DMS79 (cell line): ENCODE results near the gene NAA10.

ENCODE experiments used
- DNase-seq: peaks from one replicate; lab custom pipeline; 2025; lab: John Stamatoyannopoulos, UW

Gene NAA10

GRCh38 chrX:153908219-153908860, 26.5 kb downstream of the NAA10 start:
- no peak for DNase-seq

- no peak for DNase-seq
Measured at GRCh38 chrX:153907456-153907855, 27.4 kb downstream of the NAA10 start.

GRCh38 chrX:153906126-153906917, 28.5 kb downstream of the NAA10 start:
- DNase-seq = no peak

GRCh38 chrX:153905481-153906095, 29.2 kb downstream of the NAA10 start:
- DNase-seq = no peak

GRCh38 chrX:153903991-153904957, 30.6 kb downstream of the NAA10 start, which contains the start of gene AVPR2:
Gene AVPR2, plus strand, starts transcription at chrX:153904673. Its CDS starts 473 bp downstream, at chrX:153905146.
- no peak for DNase-seq

GRCh38 chrX:153903238-153903980, 31.4 kb downstream of the NAA10 start:
- no peak for DNase-seq

- no peak for DNase-seq
Measured at GRCh38 chrX:153902385-153902784, 32.5 kb downstream of the NAA10 start.

- no peak for DNase-seq
Measured at GRCh38 chrX:153901753-153902140, 33.1 kb downstream of the NAA10 start.

GRCh38 chrX:153900831-153901752, 33.7 kb downstream of the NAA10 start:
- DNase-seq = peak; percentile 23

GRCh38 chrX:153897899-153898298, 36.9 kb downstream of the NAA10 start:
- DNase-seq = no peak

- DNase-seq = no peak
Measured at GRCh38 chrX:153889123-153889522, 45.7 kb downstream of the NAA10 start.

GRCh38 chrX:153888344-153888743, 46.5 kb downstream of the NAA10 start:
- no peak for DNase-seq

GRCh38 chrX:153887385-153887784, 47.5 kb downstream of the NAA10 start:
- no peak for DNase-seq

- no peak for DNase-seq
Measured at GRCh38 chrX:153886915-153887314, 47.9 kb downstream of the NAA10 start.

GRCh38 chrX:153885968-153886903, 48.6 kb downstream of the NAA10 start, which contains the start of gene L1CAM:
Gene L1CAM, minus strand, starts transcription at chrX:153886173. Its CDS starts 10,337 bp downstream, at chrX:153875836.
- DNase-seq = no peak

GRCh38 chrX:153885208-153885787, 49.5 kb downstream of the NAA10 start:
- no peak for DNase-seq

- DNase-seq = peak; percentile 31
Measured at GRCh38 chrX:153884590-153884989, 50.2 kb downstream of the NAA10 start.

GRCh38 chrX:153884136-153884535, 50.7 kb downstream of the NAA10 start:
- DNase-seq = no peak
